HepG2 (cell line): Measurements from ENCODE around the gene LIME1. TPM values are rescaled to one million over a fixed set of nuclear protein-coding genes. Genes with fewer than 3 reads are reported as not detected.

Source experiments
- DMAP1 ChIP-seq: IDR thresholded peaks from 2 replicates; pipeline ENCODE4 v1.6.1; 2016
- ETV6 ChIP-seq: sonication (generic); formaldehyde crosslinking; conservative IDR thresholded peaks from 2 replicates; pipeline ENCODE4 v1.4.0; 2020; ENCODE audit warnings: missing genetic modification reagents
- FOXC1 ChIP-seq: sonication (generic); formaldehyde crosslinking; IDR thresholded peaks from 2 replicates; pipeline ENCODE4 v1.8.0; 2022; ENCODE audit warnings: mild to moderate bottlenecking, missing genetic modification reagents, borderline replicate concordance
- HNF4A ChIP-seq: sonication (generic); formaldehyde crosslinking; IDR thresholded peaks from 2 replicates; pipeline ENCODE4 v1.4.0; 2020; ENCODE audit warnings: missing genetic modification reagents
- MBD4 ChIP-seq: IDR thresholded peaks from 2 replicates; pipeline ENCODE4 v1.6.1; 2012; ENCODE audit warnings: low read length, inconsistent platforms, borderline replicate concordance
- MXD4 ChIP-seq: IDR thresholded peaks from 2 replicates; pipeline ENCODE4 v1.6.1; 2016; ENCODE audit warnings: mild to moderate bottlenecking, missing biosample characterization, missing genetic modification reagents
- NFKB2 ChIP-seq: sonication (generic); formaldehyde crosslinking; IDR thresholded peaks from 2 replicates; pipeline ENCODE4 v1.4.0; 2020; ENCODE audit warnings: missing genetic modification reagents, borderline replicate concordance
- NR2F1 ChIP-seq, 2 experiments: fragments of 450-650 bp in 1 of 2; formaldehyde crosslinking in 1 of 2; IDR thresholded peaks; 2 replicates each; pipeline versions ENCODE4 v1.5.0 to v1.6.1; 2016 to 2020; ENCODE audit warnings: mild to moderate bottlenecking in 1 of 2, missing compliant biosample characterization in 1 of 2, missing genetic modification reagents in 1 of 2, moderate library complexity in 1 of 2
- REXO4 ChIP-seq: sonication (generic); formaldehyde crosslinking; IDR thresholded peaks from 2 replicates; pipeline ENCODE4 v1.8.0; 2022; ENCODE audit warnings: missing genetic modification reagents, mild to moderate bottlenecking, borderline replicate concordance
- SETDB1 ChIP-seq: sonication (generic); formaldehyde crosslinking; IDR thresholded peaks from 2 replicates; pipeline ENCODE4 v1.5.1; 2020; ENCODE audit warnings: missing genetic modification reagents, mild to moderate bottlenecking, borderline replicate concordance
- TAF15 ChIP-seq: fragments of 200-400 bp; formaldehyde crosslinking; IDR thresholded peaks from one replicate; pipeline ENCODE4 v1.6.1; 2018; ENCODE audit warnings: mild to moderate bottlenecking, low read depth, low read length; ENCODE audit not compliant: poor library complexity, severe bottlenecking
- ZBTB21 ChIP-seq: sonication (generic); formaldehyde crosslinking; IDR thresholded peaks from 2 replicates; pipeline ENCODE4 v1.4.0; 2020; ENCODE audit warnings: missing genetic modification reagents
- ZFP1 ChIP-seq: IDR thresholded peaks from 2 replicates; pipeline ENCODE4 v1.6.1; 2016
- ZFYVE20 ChIP-seq: sonication (generic); formaldehyde crosslinking; IDR thresholded peaks from 2 replicates; pipeline ENCODE4 v1.8.0; 2023; ENCODE audit warnings: low read depth, mild to moderate bottlenecking, moderate library complexity, missing genetic modification reagents, borderline replicate concordance
- ZNF180 ChIP-seq: sonication (generic); formaldehyde crosslinking; IDR thresholded peaks from 2 replicates; pipeline ENCODE4 v1.4.0; 2020; ENCODE audit warnings: low read depth, missing genetic modification reagents, borderline replicate concordance
- ZNF225 ChIP-seq: sonication (generic); formaldehyde crosslinking; IDR thresholded peaks from 2 replicates; pipeline ENCODE4 v1.4.0; 2020; ENCODE audit warnings: mild to moderate bottlenecking, missing genetic modification reagents
- ZNF253 ChIP-seq: sonication (generic); formaldehyde crosslinking; IDR thresholded peaks from 2 replicates; pipeline ENCODE4 v1.8.0; 2022; ENCODE audit warnings: mild to moderate bottlenecking, missing genetic modification reagents, borderline replicate concordance
- ZNF484 ChIP-seq: sonication (generic); formaldehyde crosslinking; IDR thresholded peaks from 2 replicates; pipeline ENCODE4 v1.5.1; 2020; ENCODE audit warnings: mild to moderate bottlenecking, low read depth, missing genetic modification reagents, borderline replicate concordance
- ZNF496 ChIP-seq: sonication (generic); formaldehyde crosslinking; IDR thresholded peaks from 2 replicates; pipeline ENCODE4 v1.8.1; 2023; ENCODE audit warnings: mild to moderate bottlenecking, moderate library complexity, missing genetic modification reagents; ENCODE audit not compliant: insufficient replicate concordance
- ZNF547 ChIP-seq: sonication (generic); formaldehyde crosslinking; IDR thresholded peaks from 2 replicates; pipeline ENCODE4 v1.5.1; 2020; ENCODE audit warnings: mild to moderate bottlenecking, missing genetic modification reagents
- ZNF552 ChIP-seq: sonication (generic); formaldehyde crosslinking; IDR thresholded peaks from 2 replicates; pipeline ENCODE4 v1.9.0; 2022; ENCODE audit warnings: missing genetic modification reagents, mild to moderate bottlenecking, borderline replicate concordance
- ZNF670 ChIP-seq: sonication (generic); formaldehyde crosslinking; IDR thresholded peaks from 2 replicates; pipeline ENCODE4 v1.8.0; 2022; ENCODE audit warnings: mild to moderate bottlenecking, missing genetic modification reagents, borderline replicate concordance
- ZNF720 ChIP-seq: sonication (generic); formaldehyde crosslinking; IDR thresholded peaks from 2 replicates; pipeline ENCODE4 v1.4.0; 2020; ENCODE audit warnings: missing genetic modification reagents
- ZNF749 ChIP-seq: sonication (generic); formaldehyde crosslinking; IDR thresholded peaks from 2 replicates; pipeline ENCODE4 v1.8.0; 2022; ENCODE audit warnings: mild to moderate bottlenecking, missing genetic modification reagents, moderate library complexity, borderline replicate concordance
- ZNF878 ChIP-seq: sonication (generic); formaldehyde crosslinking; IDR thresholded peaks from 2 replicates; pipeline ENCODE4 v1.8.1; 2023; ENCODE audit warnings: mild to moderate bottlenecking, missing genetic modification reagents, moderate library complexity
- polyA plus RNA-seq, 8 experiments: library from polyadenylated mRNA; depleted of rRNA in 3 of 8; stranded (reverse) in 7 of 8; unstranded in 1 of 8; fragments of >200 nt; fragmentation: Illumina TruSeq in 4 of 8; extraction: Trizol in 4 of 8; gene quantifications; 2 replicates each; pipeline versions ENCODE4 v1.2.1 to v1.2.3, GENCODE V29; 2011 to 2016; ENCODE audit warnings: low read depth in 4 of 8, missing spikeins in 1 of 8, mixed read lengths in 1 of 8; ENCODE audit not compliant: insufficient read depth in 1 of 8
- total RNA-seq, 5 experiments: library from RNA; depleted of rRNA; stranded (reverse); fragments of >200 nt; fragmentation: Illumina TruSeq; extraction: Trizol; gene quantifications; 2 replicates each; pipeline ENCODE4 v1.2.3, GENCODE V29; 2016; ENCODE audit warnings: low read depth in 1 of 5
- TF ChIP-seq, protein P1 (sequence below): sonication (generic); formaldehyde crosslinking; IDR thresholded peaks from 2 replicates; pipeline ENCODE4 v1.5.1; 2020; ENCODE audit warnings: mild to moderate bottlenecking, moderate library complexity, missing genetic modification reagents
- TF ChIP-seq, protein P2 (sequence below): sonication (generic); formaldehyde crosslinking; IDR thresholded peaks from 2 replicates; pipeline ENCODE4 v1.4.0; 2020; ENCODE audit warnings: low read depth, mild to moderate bottlenecking, missing genetic modification reagents
- TF ChIP-seq, protein P3 (sequence below): sonication (generic); formaldehyde crosslinking; IDR thresholded peaks from 2 replicates; pipeline ENCODE4 v1.5.0; 2020; ENCODE audit warnings: missing genetic modification reagents, mild to moderate bottlenecking, borderline replicate concordance

LIME1 gene
- total and polyA plus RNA-seq, 2 of the 13 experiments (the other 11 are each of a cell fraction or from before 2014, with no cell fraction given), result 13.0 to 61.5 TPM

DNA sequence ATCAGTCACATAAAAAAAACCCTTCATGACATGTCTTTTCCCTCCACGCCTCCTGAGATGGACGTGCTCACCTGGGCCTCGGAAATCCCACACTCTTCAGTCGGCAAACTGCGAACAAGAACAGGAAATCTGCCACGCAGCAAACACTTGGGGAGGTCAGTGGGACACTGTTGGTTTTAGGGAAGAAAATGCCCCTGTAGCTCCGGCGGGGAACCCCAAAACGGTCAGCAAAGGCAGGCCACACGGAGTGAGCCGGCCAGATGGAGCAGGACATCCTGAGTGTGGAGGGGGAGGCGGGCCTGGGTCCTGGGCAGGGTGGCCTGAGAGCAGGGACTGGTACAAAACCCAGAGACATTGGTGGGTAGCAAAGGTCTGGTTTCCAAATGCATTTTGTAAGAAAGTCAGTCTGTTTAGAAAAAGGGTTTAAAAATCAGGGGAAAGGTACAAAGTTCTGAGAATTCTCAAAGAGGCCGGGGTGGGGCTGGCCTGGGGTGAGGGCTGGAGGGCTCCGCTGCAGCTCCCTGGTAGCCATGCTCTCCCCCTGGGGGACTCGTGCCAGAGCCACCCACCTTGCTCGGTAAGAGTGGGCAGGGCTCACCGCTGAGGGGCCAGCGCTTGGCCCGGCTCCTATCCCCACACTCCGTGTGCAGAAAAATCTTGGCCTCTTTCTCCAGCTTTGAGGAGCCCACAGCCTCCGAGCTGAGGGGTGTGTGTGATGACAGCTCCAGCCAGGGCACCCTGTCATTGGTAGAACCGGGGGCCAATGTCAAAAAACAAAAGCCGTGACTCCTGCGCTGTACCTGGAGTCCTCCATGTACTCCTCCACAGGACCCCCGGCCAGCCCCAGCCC is 8.3 kb downstream of the LIME1 start (continued):
- no peak for TF ChIP-seq REXO4 (CRISPR knock-in tag)
- TF ChIP-seq, protein P1, sequence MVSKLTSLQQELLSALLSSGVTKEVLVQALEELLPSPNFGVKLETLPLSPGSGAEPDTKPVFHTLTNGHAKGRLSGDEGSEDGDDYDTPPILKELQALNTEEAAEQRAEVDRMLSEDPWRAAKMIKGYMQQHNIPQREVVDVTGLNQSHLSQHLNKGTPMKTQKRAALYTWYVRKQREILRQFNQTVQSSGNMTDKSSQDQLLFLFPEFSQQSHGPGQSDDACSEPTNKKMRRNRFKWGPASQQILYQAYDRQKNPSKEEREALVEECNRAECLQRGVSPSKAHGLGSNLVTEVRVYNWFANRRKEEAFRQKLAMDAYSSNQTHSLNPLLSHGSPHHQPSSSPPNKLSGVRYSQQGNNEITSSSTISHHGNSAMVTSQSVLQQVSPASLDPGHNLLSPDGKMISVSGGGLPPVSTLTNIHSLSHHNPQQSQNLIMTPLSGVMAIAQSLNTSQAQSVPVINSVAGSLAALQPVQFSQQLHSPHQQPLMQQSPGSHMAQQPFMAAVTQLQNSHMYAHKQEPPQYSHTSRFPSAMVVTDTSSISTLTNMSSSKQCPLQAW (CRISPR knock-in tag), result peak; percentile 52; the same call in 1 of the 2 replicates
- no peak for TF ChIP-seq ZNF749 (CRISPR knock-in tag)
- TF ChIP-seq, protein P2, sequence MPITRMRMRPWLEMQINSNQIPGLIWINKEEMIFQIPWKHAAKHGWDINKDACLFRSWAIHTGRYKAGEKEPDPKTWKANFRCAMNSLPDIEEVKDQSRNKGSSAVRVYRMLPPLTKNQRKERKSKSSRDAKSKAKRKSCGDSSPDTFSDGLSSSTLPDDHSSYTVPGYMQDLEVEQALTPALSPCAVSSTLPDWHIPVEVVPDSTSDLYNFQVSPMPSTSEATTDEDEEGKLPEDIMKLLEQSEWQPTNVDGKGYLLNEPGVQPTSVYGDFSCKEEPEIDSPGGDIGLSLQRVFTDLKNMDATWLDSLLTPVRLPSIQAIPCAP (CRISPR knock-in tag), result 0 out of 2 replicates have a peak, but pooled peaks have one; percentile 47
- no peak for TF ChIP-seq NR2F1 (CRISPR knock-in tag; IDR thresholded peaks at IDR 0.05)
- TF ChIP-seq ETV6 (CRISPR knock-in tag), result no peak
- TF ChIP-seq MXD4 (CRISPR knock-in tag), result 0 out of 2 replicates have a peak, but pooled peaks have one; percentile 51
- TF ChIP-seq ZFP1, result 0 out of 2 replicates have a peak, but pooled peaks have one; percentile 18
- no peak for TF ChIP-seq ZNF496 (CRISPR knock-in tag)
- TF ChIP-seq MBD4, result no peak
- TF ChIP-seq TAF15, result peak; percentile 97
- TF ChIP-seq ZNF225 (CRISPR knock-in tag), result no peak
- TF ChIP-seq ZNF878 (CRISPR knock-in tag), result no peak
- TF ChIP-seq SETDB1 (CRISPR knock-in tag), result no peak
- peak; percentile 55; the same call in 1 of the 2 replicates for TF ChIP-seq HNF4A (CRISPR knock-in tag)
- no peak for TF ChIP-seq ZNF720
- peak; percentile 69; the same call in 1 of the 2 replicates for TF ChIP-seq FOXC1 (CRISPR knock-in tag)
- no peak for TF ChIP-seq ZNF180 (CRISPR knock-in tag)
- TF ChIP-seq DMAP1 (CRISPR knock-in tag), result no peak
- TF ChIP-seq ZNF253 (CRISPR knock-in tag), result no peak
- TF ChIP-seq NFKB2 (CRISPR knock-in tag), result no peak; the same call in 1 of the 2 replicates
- peak; percentile 9; the same call in 1 of the 2 replicates for TF ChIP-seq ZNF547
- no peak for TF ChIP-seq ZNF484 (CRISPR knock-in tag)
- no peak for TF ChIP-seq ZBTB21 (CRISPR knock-in tag)
- no peak for TF ChIP-seq ZFYVE20 (CRISPR knock-in tag)
- TF ChIP-seq ZNF670 (CRISPR knock-in tag), result no peak
- TF ChIP-seq, protein P3, sequence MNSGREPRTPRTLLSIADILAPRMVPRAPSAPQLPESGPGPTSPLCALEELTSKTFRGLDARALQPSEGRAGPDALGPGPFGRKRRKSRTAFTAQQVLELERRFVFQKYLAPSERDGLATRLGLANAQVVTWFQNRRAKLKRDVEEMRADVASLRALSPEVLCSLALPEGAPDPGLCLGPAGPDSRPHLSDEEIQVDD (CRISPR knock-in tag), result no peak
- no peak; the same call in 1 of the 2 replicates for TF ChIP-seq ZNF552 (CRISPR knock-in tag)
